GM10248 (cell line): ENCODE results near the gene POFUT1.

Experiments
- CTCF ChIA-PET: fragments of 300-600 bp; sonication (Branson Sonifier 250); formaldehyde crosslinking; extraction: SDS; loops from one replicate; lab custom pipeline; 2021; ENCODE audit warnings: antibody characterized with exemption; lab: Yijun Ruan, JAX
- POLR2A ChIA-PET: fragments of 350-650 bp; sonication (Branson Sonifier 250); formaldehyde crosslinking; extraction: SDS; loops from one replicate; lab custom pipeline; 2020; ENCODE audit warnings: antibody characterized with exemption; lab: Yijun Ruan, JAX
- DNase-seq: peaks from one replicate; pipeline ENCODE4 v3.0.0; 2012; ENCODE audit errors: extremely low spot score
- CTCF ChIP-seq: IDR thresholded peaks from 2 replicates; pipeline ENCODE4 v1.5.1; 2012; ENCODE audit warnings: mild to moderate bottlenecking, low read depth; ENCODE audit errors: extremely low read depth, missing control alignments, control extremely low read depth

The POFUT1 gene

DNA sequence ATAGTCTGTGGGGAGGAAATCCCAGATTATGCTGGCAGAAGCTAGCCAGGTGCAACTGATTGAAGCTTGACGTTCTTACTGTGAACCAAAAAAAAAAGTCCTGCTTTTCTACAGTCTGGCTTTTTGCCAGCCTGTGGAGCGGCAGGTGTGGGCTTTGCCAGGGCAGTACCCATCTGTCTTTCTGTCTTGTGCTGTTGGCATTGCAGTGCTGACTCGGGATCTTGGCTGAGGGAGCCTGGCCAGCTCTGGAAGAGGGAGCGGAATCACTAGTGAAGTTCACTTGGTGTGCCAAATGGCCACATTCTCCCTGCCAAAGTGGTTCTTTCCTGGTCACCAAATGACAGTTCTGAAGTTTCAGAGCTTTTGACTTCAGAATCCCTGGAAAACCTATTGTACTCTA, 74.8 kb downstream of the POFUT1 start:
- no peak for TF ChIP-seq CTCF
- POLR2A ChIA-PET: interaction anchor here (0.5 kb wide), 1 partner anchor 13 kb away, joined by 3 read pairs; no protein-coding TSS in a partner anchor
- no peak for DNase-seq
- CTCF ChIA-PET: no interaction called here

- POLR2A ChIA-PET: interaction anchor here (0.6 to 1.0 kb wide), 3 partner anchors 78 to 204 kb away, joined by 3 to 7 read pairs (median 5); no protein-coding TSS in a partner anchor
These were observed 77.5 kb downstream of the POFUT1 start for GRCh38 chr20:32285082-32285620.

GRCh38 chr20:32285621-32286371, 78.1 kb downstream of the POFUT1 start:
- peak; percentile 51 for DNase-seq
- ChIA-PET POLR2A (interaction anchor here (0.5 to 1.1 kb wide), 6 partner anchors 15 to 205 kb away, joined by 3 to 7 read pairs (median 4); partner anchors contain the start of gene ASXL1), CTCF (interaction anchor here (0.9 to 2.1 kb wide), 8 partner anchors 8 to 254 kb away, joined by 3 to 6 read pairs (median 3); partner anchors contain the start of gene KIF3B)
- no peak for TF ChIP-seq CTCF

More at GRCh38 chr20:32285082-32285620, 77.5 kb downstream of the POFUT1 start:
- TF ChIP-seq CTCF: no peak
- CTCF ChIA-PET: interaction anchor here (0.9 to 2.1 kb wide), 6 partner anchors 9 to 253 kb away, joined by 3 to 6 read pairs (median 4); no protein-coding TSS in a partner anchor
- DNase-seq: peak; percentile 20

DNA sequence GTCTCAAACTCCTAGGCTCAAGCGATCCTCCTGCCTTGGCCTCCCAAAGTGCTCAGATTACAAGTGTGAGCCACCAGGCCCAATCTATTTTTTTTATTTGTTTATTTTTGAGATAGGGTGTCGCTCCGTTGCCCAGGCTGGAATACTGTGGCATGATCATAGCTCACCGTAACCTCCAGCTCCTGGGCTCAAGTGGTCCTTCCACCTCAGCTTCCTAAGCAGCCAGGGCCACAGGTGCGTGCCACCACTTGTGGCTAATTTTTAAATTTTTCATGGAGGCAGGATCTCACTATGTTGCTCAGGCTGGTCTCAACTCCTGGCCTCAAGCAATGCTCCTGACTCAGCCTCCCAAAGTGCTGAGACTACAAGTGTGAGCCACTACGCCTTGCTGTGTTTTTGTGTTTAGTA, 79.6 kb downstream of the POFUT1 start:
- TF ChIP-seq CTCF: no peak
- CTCF ChIA-PET: interaction anchor here (1.1 kb wide), 1 partner anchor 15 kb away, joined by 3 read pairs; no protein-coding TSS in a partner anchor
- POLR2A ChIA-PET: no interaction called here
- no peak for DNase-seq
